HEK293 (cell line): Measurements from ENCODE around the gene CHN2.

Experiments
- CTCF ChIA-PET: fragments of 350-600 bp; formaldehyde crosslinking; extraction: SDS; loops from one replicate; lab custom pipeline; 2021; ENCODE audit warnings: antibody characterized with exemption; lab: Yijun Ruan, JAX
- POLR2A ChIA-PET: fragments of 300-600 bp; formaldehyde crosslinking; extraction: SDS; loops from one replicate; lab custom pipeline; 2020; ENCODE audit warnings: antibody characterized with exemption, inconsistent platforms; lab: Yijun Ruan, JAX
- H3K27ac ChIP-seq: fragments of 200-500 bp; sonication (Bioruptor generic); 2 replicates; pipeline ENCODE4 v1.5.1; 2014; ENCODE audit warnings: low read depth, low read length, control low read depth, inconsistent platforms; ENCODE audit errors: extremely low read depth
- H3K36me3 ChIP-seq, 2 experiments: fragments of 200-500 bp in 1 of 2; sonication (Bioruptor generic) in 1 of 2; 1 replicate in 1 of 2; 2 replicates in 1 of 2; pipeline ENCODE4 v1.5.1; 2014 to 2017; ENCODE audit warnings: inconsistent platforms in 2 of 2, low read length in 2 of 2; ENCODE audit not compliant: control insufficient read depth in 2 of 2, insufficient read depth in 1 of 2
- H3K4me1 ChIP-seq: fragments of 200-500 bp; sonication (Bioruptor generic); 2 replicates; pipeline ENCODE4 v1.5.1; 2014; ENCODE audit warnings: mild to moderate bottlenecking, low read length, inconsistent platforms; ENCODE audit not compliant: control insufficient read depth, insufficient read depth
- H3K4me3 ChIP-seq: 2 replicates; pipeline ENCODE4 v1.5.1; 2011; ENCODE audit warnings: low read depth, mild to moderate bottlenecking, control low read depth, low read length, moderate library complexity
- H3K9me3 ChIP-seq: fragments of 200-500 bp; sonication (Bioruptor generic); 2 replicates; pipeline ENCODE4 v1.5.1; 2014; ENCODE audit warnings: low read depth, low read length, inconsistent platforms; ENCODE audit not compliant: control insufficient read depth, insufficient read depth
- EGR2 ChIP-seq: fragments of 450-650 bp; formaldehyde crosslinking; IDR thresholded peaks from 2 replicates; pipeline ENCODE4 v1.5.1; 2016; ENCODE audit warnings: low read depth, missing biosample characterization, missing genetic modification characterization
- ELK4 ChIP-seq: IDR thresholded peaks from 2 replicates; pipeline ENCODE4 v1.6.1; 2011; ENCODE audit warnings: mild to moderate bottlenecking, low read depth, low read length, borderline replicate concordance
- FEZF1 ChIP-seq: fragments of 450-650 bp; formaldehyde crosslinking; IDR thresholded peaks from 2 replicates; pipeline ENCODE4 v1.5.1; 2016; ENCODE audit warnings: missing biosample characterization, missing genetic modification characterization
- GFI1B ChIP-seq: fragments of 450-650 bp; formaldehyde crosslinking; IDR thresholded peaks from 2 replicates; pipeline ENCODE4 v1.5.1; 2016; ENCODE audit warnings: missing biosample characterization, missing genetic modification characterization
- GLIS2 ChIP-seq: fragments of 450-650 bp; formaldehyde crosslinking; IDR thresholded peaks from 2 replicates; pipeline ENCODE4 v1.5.1; 2016; ENCODE audit warnings: missing biosample characterization, missing genetic modification characterization
- HOXC10 ChIP-seq: sonication (generic); formaldehyde crosslinking; IDR thresholded peaks from 2 replicates; pipeline ENCODE4 v1.8.1; 2023; ENCODE audit warnings: mild to moderate bottlenecking, missing genetic modification reagents
- KLF1 ChIP-seq: fragments of 450-650 bp; formaldehyde crosslinking; IDR thresholded peaks from 2 replicates; pipeline ENCODE4 v1.5.1; 2016; ENCODE audit warnings: missing biosample characterization, missing genetic modification characterization
- KLF7 ChIP-seq: fragments of 450-650 bp; formaldehyde crosslinking; IDR thresholded peaks from 2 replicates; pipeline ENCODE4 v1.5.1; 2016; ENCODE audit warnings: missing biosample characterization, missing genetic modification characterization, borderline replicate concordance
- SP3 ChIP-seq: fragments of 450-650 bp; formaldehyde crosslinking; IDR thresholded peaks from 2 replicates; pipeline ENCODE4 v1.5.1; 2016; ENCODE audit warnings: missing biosample characterization, missing genetic modification characterization
- YY1 ChIP-seq: fragments of 450-650 bp; formaldehyde crosslinking; IDR thresholded peaks from 2 replicates; pipeline ENCODE4 v1.5.1; 2018; ENCODE audit warnings: missing biosample characterization, missing genetic modification characterization
- ZFP41 ChIP-seq: fragments of 450-650 bp; formaldehyde crosslinking; IDR thresholded peaks from 2 replicates; pipeline ENCODE4 v1.5.1; 2016; ENCODE audit warnings: missing biosample characterization, missing genetic modification characterization, borderline replicate concordance
- ZNF426 ChIP-seq: fragments of 450-650 bp; formaldehyde crosslinking; IDR thresholded peaks from 2 replicates; pipeline ENCODE4 v1.5.1; 2017; ENCODE audit warnings: missing biosample characterization, missing genetic modification characterization, mild to moderate bottlenecking, inconsistent platforms, moderate library complexity
- ZNF501 ChIP-seq: fragments of 450-650 bp; formaldehyde crosslinking; IDR thresholded peaks from 2 replicates; pipeline ENCODE4 v1.5.1; 2016; ENCODE audit warnings: missing biosample characterization, missing genetic modification characterization
- ZNF521 ChIP-seq: fragments of 450-650 bp; formaldehyde crosslinking; IDR thresholded peaks from 2 replicates; pipeline ENCODE4 v1.5.1; 2017; ENCODE audit warnings: missing biosample characterization, mild to moderate bottlenecking, missing genetic modification characterization
- ZNF561 ChIP-seq: fragments of 450-650 bp; IDR thresholded peaks from 2 replicates; pipeline ENCODE4 v1.5.1; 2018; ENCODE audit warnings: missing biosample characterization, missing genetic modification characterization, borderline replicate concordance
- ZNF600 ChIP-seq: fragments of 450-650 bp; formaldehyde crosslinking; IDR thresholded peaks from 2 replicates; pipeline ENCODE4 v1.5.1; 2016; ENCODE audit warnings: missing biosample characterization, missing genetic modification characterization
- ZNF654 ChIP-seq: fragments of 450-650 bp; formaldehyde crosslinking; IDR thresholded peaks from 2 replicates; pipeline ENCODE4 v1.5.1; 2016; ENCODE audit warnings: low read depth, missing biosample characterization, missing genetic modification characterization
- ZNF670 ChIP-seq: fragments of 450-650 bp; formaldehyde crosslinking; IDR thresholded peaks from 2 replicates; pipeline ENCODE4 v1.5.1; 2016; ENCODE audit warnings: missing biosample characterization, missing genetic modification characterization, low read depth
- ZNF843 ChIP-seq: fragments of 450-650 bp; formaldehyde crosslinking; IDR thresholded peaks from 2 replicates; pipeline ENCODE4 v1.5.1; 2016; ENCODE audit warnings: missing biosample characterization, missing genetic modification characterization
- ZSCAN23 ChIP-seq: fragments of 450-650 bp; formaldehyde crosslinking; IDR thresholded peaks from 2 replicates; pipeline ENCODE4 v1.5.1; 2016; ENCODE audit warnings: missing biosample characterization, missing genetic modification characterization
- ZSCAN4 ChIP-seq: fragments of 450-650 bp; formaldehyde crosslinking; IDR thresholded peaks from 2 replicates; pipeline ENCODE4 v1.5.1; 2017; ENCODE audit warnings: missing biosample characterization, missing genetic modification characterization
- TF ChIP-seq, protein P1 (sequence below): fragments of 450-650 bp; formaldehyde crosslinking; IDR thresholded peaks from 2 replicates; pipeline ENCODE4 v1.5.1; 2016; ENCODE audit warnings: missing biosample characterization, missing genetic modification characterization
- TF ChIP-seq, protein P2 (sequence below): fragments of 450-650 bp; formaldehyde crosslinking; IDR thresholded peaks from 2 replicates; pipeline ENCODE4 v1.5.1; 2017; ENCODE audit warnings: missing biosample characterization, missing genetic modification characterization

The CHN2 gene

DNA sequence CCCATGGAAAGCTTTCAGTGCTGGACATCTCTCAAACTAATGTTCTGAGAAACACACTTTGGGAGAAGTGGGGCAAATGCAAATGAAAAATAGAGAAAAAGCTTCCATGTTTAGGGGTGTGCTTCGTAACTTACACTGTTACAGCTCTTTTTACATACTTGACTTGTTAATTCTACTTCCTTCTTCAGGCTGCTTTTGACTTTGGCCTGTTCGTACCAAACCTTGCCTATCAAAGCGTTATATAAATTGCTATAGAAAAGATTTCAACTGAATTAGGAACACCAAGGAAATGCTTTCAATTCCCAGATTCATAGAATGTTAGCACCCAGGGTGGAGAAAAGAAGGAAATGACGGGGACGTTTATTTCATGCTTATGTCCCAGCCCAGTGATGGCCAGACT is 228.3 kb downstream of the CHN2 start:
- H3K36me3 ChIP-seq, result no peaks in the 10 kb centered on the region
- ChIA-PET CTCF (interaction anchor here (1.3 to 2.9 kb wide), 3 partner anchors 15 to 501 kb away, joined by 5 to 7 read pairs (median 5); no protein-coding TSS in a partner anchor), POLR2A (no interaction called here)
- H3K4me3 ChIP-seq, result no peak overlapping the region
- no peaks in the 10 kb centered on the region for H3K9me3 ChIP-seq
- no peak overlapping the region for H3K27ac ChIP-seq
- no peaks in the 10 kb centered on the region for H3K4me1 ChIP-seq
- no peak for TF ChIP-seq ZNF654 (tag by site-specific recombination)
- TF ChIP-seq FEZF1 (tag by site-specific recombination), result no peak
- no peak for TF ChIP-seq GFI1B (tag by site-specific recombination)
- TF ChIP-seq, protein P1, sequence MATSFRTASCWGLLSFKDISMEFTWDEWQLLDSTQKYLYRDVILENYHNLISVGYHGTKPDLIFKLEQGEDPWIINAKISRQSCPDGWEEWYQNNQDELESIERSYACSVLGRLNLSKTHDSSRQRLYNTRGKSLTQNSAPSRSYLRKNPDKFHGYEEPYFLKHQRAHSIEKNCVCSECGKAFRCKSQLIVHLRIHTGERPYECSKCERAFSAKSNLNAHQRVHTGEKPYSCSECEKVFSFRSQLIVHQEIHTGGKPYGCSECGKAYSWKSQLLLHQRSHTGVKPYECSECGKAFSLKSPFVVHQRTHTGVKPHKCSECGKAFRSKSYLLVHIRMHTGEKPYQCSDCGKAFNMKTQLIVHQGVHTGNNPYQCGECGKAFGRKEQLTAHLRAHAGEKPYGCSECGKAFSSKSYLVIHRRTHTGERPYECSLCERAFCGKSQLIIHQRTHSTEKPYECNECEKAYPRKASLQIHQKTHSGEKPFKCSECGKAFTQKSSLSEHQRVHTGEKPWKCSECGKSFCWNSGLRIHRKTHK, result no peak
- no peak for TF ChIP-seq YY1 (tag by site-specific recombination)
- no peak for TF ChIP-seq KLF1
- no peak for TF ChIP-seq ZSCAN23 (tag by site-specific recombination)
- TF ChIP-seq GLIS2 (tag by site-specific recombination), result no peak
- TF ChIP-seq, protein P2, sequence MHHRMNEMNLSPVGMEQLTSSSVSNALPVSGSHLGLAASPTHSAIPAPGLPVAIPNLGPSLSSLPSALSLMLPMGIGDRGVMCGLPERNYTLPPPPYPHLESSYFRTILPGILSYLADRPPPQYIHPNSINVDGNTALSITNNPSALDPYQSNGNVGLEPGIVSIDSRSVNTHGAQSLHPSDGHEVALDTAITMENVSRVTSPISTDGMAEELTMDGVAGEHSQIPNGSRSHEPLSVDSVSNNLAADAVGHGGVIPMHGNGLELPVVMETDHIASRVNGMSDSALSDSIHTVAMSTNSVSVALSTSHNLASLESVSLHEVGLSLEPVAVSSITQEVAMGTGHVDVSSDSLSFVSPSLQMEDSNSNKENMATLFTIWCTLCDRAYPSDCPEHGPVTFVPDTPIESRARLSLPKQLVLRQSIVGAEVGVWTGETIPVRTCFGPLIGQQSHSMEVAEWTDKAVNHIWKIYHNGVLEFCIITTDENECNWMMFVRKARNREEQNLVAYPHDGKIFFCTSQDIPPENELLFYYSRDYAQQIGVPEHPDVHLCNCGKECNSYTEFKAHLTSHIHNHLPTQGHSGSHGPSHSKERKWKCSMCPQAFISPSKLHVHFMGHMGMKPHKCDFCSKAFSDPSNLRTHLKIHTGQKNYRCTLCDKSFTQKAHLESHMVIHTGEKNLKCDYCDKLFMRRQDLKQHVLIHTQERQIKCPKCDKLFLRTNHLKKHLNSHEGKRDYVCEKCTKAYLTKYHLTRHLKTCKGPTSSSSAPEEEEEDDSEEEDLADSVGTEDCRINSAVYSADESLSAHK (tag by site-specific recombination), result no peak
- TF ChIP-seq HOXC10 (CRISPR knock-in tag), result no peak
- TF ChIP-seq ELK4, result no peak
- TF ChIP-seq ZFP41 (tag by site-specific recombination), result no peak
- TF ChIP-seq ZNF426, result no peak
- TF ChIP-seq ZNF670 (tag by site-specific recombination), result no peak
- no peak for TF ChIP-seq ZNF600 (tag by site-specific recombination)
- TF ChIP-seq KLF7, result no peak

GRCh38 chr7:29424295-29424983 is 229.9 kb downstream of the CHN2 start:
- Histone ChIP-seq H3K4me1 (no peaks in the 10 kb centered on the region), H3K4me3 (no peak overlapping the region), H3K36me3 (no peaks in the 10 kb centered on the region), H3K27ac (no peak overlapping the region), H3K9me3 (no peaks in the 10 kb centered on the region)
- TF ChIP-seq ZNF501 (tag by site-specific recombination), result no peak
- TF ChIP-seq GFI1B (tag by site-specific recombination), result no peak
- TF ChIP-seq SP3 (tag by site-specific recombination), result no peak
- TF ChIP-seq ZNF561 (tag by site-specific recombination), result no peak
- TF ChIP-seq EGR2 (tag by site-specific recombination), result no peak
- no peak for TF ChIP-seq ZNF521 (tag by site-specific recombination)
- TF ChIP-seq ZNF843 (tag by site-specific recombination), result no peak
- TF ChIP-seq ZSCAN4 (tag by site-specific recombination), result no peak
- ChIA-PET CTCF (no interaction called here), POLR2A (no interaction called here)
